HG03469 (cell line): Measurements from ENCODE around the gene COX6B2.
"Not testable (repeated sequence)": the region's sequence is repeated elsewhere in the genome, so short reads cannot be mapped to it uniquely, and the experiment has no call there.

Source experiments
- ATAC-seq: cut with Tn5 transposase; IDR thresholded peaks from one replicate; pipeline ENCODE4 v1.9.1; 2021; ENCODE audit warnings: mild to moderate bottlenecking, moderate library complexity, moderate number of reproducible peaks; ENCODE audit not compliant: unreplicated experiment

Gene COX6B2

GRCh38 chr19:55354698-55355212 lies at the start of gene COX6B2:
COX6B2 (minus strand) TSS chr19:55354719; CDS start chr19:55354521, 198 bp downstream.
- ATAC-seq, result no peak

GRCh38 chr19:55402509-55402908 lies 48.0 kb upstream of the COX6B2 start:
- no peak for ATAC-seq

GRCh38 chr19:55401390-55401789 lies 46.9 kb upstream of the COX6B2 start:
- not testable (repeated sequence) for ATAC-seq

- ATAC-seq, result no peak
These were observed 46.0 kb upstream of the COX6B2 start for GRCh38 chr19:55400281-55401087.

GRCh38 chr19:55398200-55398925 lies 43.8 kb upstream of the COX6B2 start:
- ATAC-seq, result no peak

- ATAC-seq, result no peak
These were observed 38.6 kb upstream of the COX6B2 start for GRCh38 chr19:55392820-55393761.

GRCh38 chr19:55391702-55392615 lies 37.4 kb upstream of the COX6B2 start:
- no peak for ATAC-seq

GRCh38 chr19:55391191-55391670 lies 36.7 kb upstream of the COX6B2 start:
- ATAC-seq, result no peak

- ATAC-seq, result no peak
These were observed 36.0 kb upstream of the COX6B2 start for GRCh38 chr19:55390461-55390880.

- ATAC-seq, result no peak
These were observed 35.1 kb upstream of the COX6B2 start for GRCh38 chr19:55389386-55390317.

GRCh38 chr19:55387736-55388497 lies 33.4 kb upstream of the COX6B2 start:
- no peak for ATAC-seq

GRCh38 chr19:55386493-55386971 lies 32.0 kb upstream of the COX6B2 start:
- ATAC-seq, result no peak

GRCh38 chr19:55385724-55386492 lies 31.4 kb upstream of the COX6B2 start, which contains the start of gene RPL28:
RPL28 (plus strand) TSS chr19:55385932; CDS start chr19:55386358, 426 bp downstream.
- peak; percentile 53 for ATAC-seq

GRCh38 chr19:55384920-55385723 lies 30.6 kb upstream of the COX6B2 start:
- ATAC-seq, result peak; percentile 35

- no peak for ATAC-seq
These were observed 29.8 kb upstream of the COX6B2 start, which contains the start of gene TMEM238 for GRCh38 chr19:55384131-55384919. TMEM238 (minus strand) TSS chr19:55384292; CDS start chr19:55384259, 33 bp downstream.
